8988T (cell line): ENCODE data around the gene ABL1.

Experiments used
- DNase-seq: peaks from one replicate; pipeline ENCODE4 v3.0.0; 2011

ABL1 gene

DNA sequence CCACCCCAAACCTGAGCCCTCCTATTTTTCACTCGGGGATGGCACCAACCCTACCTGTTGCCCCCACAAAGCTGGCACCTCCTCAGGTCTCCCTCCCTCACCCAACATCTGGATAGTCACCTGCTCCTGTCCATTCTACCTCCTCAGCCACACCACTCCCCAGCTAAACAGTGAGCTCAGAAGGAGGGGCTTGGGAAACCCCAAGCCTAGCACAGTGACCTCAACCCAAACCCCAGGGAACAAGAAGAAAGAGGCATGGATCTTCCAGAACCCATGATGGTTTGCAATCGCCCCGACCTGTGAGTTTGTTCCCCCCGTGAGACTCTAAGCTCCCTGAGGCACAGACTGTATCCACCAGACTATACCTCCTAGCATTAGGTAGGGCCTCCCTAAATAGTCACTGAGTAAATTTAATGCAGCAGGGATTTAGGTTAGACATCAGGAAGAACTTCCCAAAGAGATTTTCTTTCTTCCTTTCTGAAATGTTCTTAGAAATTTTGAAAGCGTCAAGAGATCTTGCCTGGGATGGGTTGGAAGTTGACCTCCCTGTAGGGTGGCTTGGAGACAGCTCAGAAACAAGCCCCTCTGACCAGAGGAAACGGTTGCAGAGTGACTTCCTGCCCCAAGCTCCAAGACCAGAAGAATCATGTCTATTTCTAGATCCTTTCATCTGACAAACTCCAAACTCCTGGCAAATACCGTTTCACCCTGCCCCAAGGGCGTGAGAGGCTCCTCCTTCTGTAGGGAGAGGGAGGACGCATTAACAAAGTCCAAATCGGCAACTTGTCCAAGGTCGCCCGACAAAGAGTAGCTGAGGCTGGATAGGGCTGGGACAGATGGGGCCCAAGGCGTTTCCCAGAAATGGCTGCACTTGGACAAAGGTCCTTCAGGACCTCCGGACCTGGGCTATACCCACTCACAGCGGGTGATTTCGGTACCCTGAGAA, 99.9 kb downstream of the ABL1 start:
- DNase-seq: no peak

GRCh38 chr9:130935648-130936271, 100.7 kb downstream of the ABL1 start:
- DNase-seq: no peak

DNA sequence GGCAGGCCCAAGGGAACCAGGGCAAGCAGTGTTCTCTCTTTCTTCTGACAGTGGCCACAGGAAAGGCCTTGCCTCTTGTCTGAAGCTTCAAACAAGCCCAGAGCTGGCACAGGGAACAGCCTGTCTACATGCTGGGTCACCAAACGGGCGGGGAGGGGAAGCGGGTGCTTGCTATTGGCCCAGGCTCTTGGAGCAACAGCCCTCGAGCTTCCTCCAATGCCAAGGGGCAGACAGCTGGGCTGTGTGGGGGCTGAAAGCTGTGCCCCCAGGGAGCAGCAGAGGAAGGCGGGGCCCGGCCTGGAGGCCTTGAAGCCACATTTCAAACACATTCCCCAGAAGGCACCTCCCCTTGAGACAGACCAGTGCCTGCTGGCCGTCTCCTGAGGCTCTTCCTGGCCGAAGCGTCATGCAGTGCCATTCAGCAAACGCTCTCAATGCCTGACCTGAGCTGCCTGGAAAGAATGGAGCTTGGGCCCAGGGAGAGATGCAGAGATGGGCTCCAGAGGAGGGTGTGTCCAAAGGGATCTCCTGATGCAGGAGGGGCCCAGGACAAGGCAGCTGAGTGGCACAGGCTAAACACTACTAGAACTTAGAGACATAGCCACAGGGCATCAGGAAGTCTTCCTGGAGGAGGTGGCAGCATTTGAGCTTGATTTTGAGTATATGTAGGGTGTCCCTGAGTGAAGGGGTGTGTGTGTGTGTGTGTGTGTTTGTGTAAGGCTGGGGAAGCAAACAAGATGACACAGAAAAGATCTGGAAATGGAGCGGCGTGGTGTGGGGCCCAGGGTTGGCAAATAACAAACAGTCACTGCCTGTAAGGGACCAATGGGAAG, 101.4 kb downstream of the ABL1 start:
- DNase-seq: no peak
